AG04449 (cell line): Measurements from ENCODE around the gene PPHLN1.
A peak's percentile ranks its signal among the peaks of the same experiment; 100 is the strongest.

Experiments used
- CTCF ChIA-PET: fragments of 350-600 bp; formaldehyde crosslinking; extraction: SDS; loops from one replicate; lab custom pipeline; 2021; ENCODE audit warnings: antibody characterized with exemption; lab: Yijun Ruan, JAX
- POLR2A ChIA-PET: fragments of 400-600, 350-600 bp; formaldehyde crosslinking; extraction: SDS; loops from one replicate; lab custom pipeline; 2020; ENCODE audit warnings: antibody characterized with exemption, inconsistent platforms; lab: Yijun Ruan, JAX
- DNase-seq: peaks from one replicate; pipeline ENCODE4 v3.0.0-alpha.2; 2010; ENCODE audit warnings: low read depth, low spot score
- H3K4me3 ChIP-seq: 2 replicates; pipeline ENCODE4 v1.5.1; 2011; ENCODE audit warnings: low read depth, mild to moderate bottlenecking, control low read depth, low read length
- CTCF ChIP-seq: IDR thresholded peaks from one replicate; pipeline ENCODE4 v1.5.1; 2011; ENCODE audit warnings: mild to moderate bottlenecking, moderate library complexity, low read length, control low read depth, inconsistent platforms; ENCODE audit not compliant: insufficient read depth; ENCODE audit errors: missing control alignments

The PPHLN1 gene

GRCh38 chr12:42325653-42326474 is at the start of gene PPHLN1, which contains the start of gene ZCRB1:
Gene PPHLN1, plus strand, starts transcription at chr12:42326167. Its CDS starts 9,736 bp downstream, at chr12:42335903.
Gene ZCRB1, minus strand, starts transcription at chr12:42326094. Its CDS starts 1,992 bp downstream, at chr12:42324102.
- peak within 1 kb of the TSS; percentile 68 for H3K4me3 ChIP-seq
- CTCF ChIA-PET = interaction anchor here (1.5 kb wide), 1 partner anchor 10 kb away, joined by 6 read pairs; no protein-coding TSS in a partner anchor
- no peak for DNase-seq
- no peak for TF ChIP-seq CTCF
- POLR2A ChIA-PET = no interaction called here

GRCh38 chr12:42277396-42278127 is 48.4 kb upstream of the PPHLN1 start:
- no peak for TF ChIP-seq CTCF
- POLR2A ChIA-PET = no interaction called here
- CTCF ChIA-PET = no interaction called here

GRCh38 chr12:42278128-42278510 is 47.8 kb upstream of the PPHLN1 start:
- DNase-seq = no peak
- ChIA-PET CTCF (no interaction called here), POLR2A (no interaction called here)
- H3K4me3 ChIP-seq = no peak overlapping the region
- TF ChIP-seq CTCF = no peak

More at GRCh38 chr12:42277396-42278127, 48.4 kb upstream of the PPHLN1 start:
- no peak for DNase-seq
- H3K4me3 ChIP-seq = no peak overlapping the region

- ChIA-PET CTCF (no interaction called here), POLR2A (no interaction called here)
- no peak for DNase-seq
- no peak overlapping the region for H3K4me3 ChIP-seq
- TF ChIP-seq CTCF = no peak
Observed at GRCh38 chr12:42281278-42281677, 44.7 kb upstream of the PPHLN1 start.

GRCh38 chr12:42281844-42282243 is 44.1 kb upstream of the PPHLN1 start:
- TF ChIP-seq CTCF = no peak
- ChIA-PET POLR2A (no interaction called here), CTCF (interaction anchor here (1.8 kb wide), 1 partner anchor 90 kb away, joined by 4 read pairs; no protein-coding TSS in a partner anchor)
- no peak overlapping the region for H3K4me3 ChIP-seq
- no peak for DNase-seq

- no peak for DNase-seq
- no peak for TF ChIP-seq CTCF
- ChIA-PET CTCF (interaction anchor here (1.8 kb wide), 1 partner anchor 90 kb away, joined by 4 read pairs; no protein-coding TSS in a partner anchor), POLR2A (no interaction called here)
- H3K4me3 ChIP-seq = no peak overlapping the region
Observed at GRCh38 chr12:42282294-42282693, 43.7 kb upstream of the PPHLN1 start.
